GM12891 (cell line): ENCODE measurements around the gene DBR1.

Source experiments
- DNase-seq: peaks from one replicate; pipeline ENCODE4 v3.0.0; 2011; ENCODE audit warnings: low spot score; ENCODE audit not compliant: insufficient read length
- FAIRE-seq: peaks from 2 replicates; lab custom pipeline; 2011; peaks lifted over from hg19 to GRCh38; lab: Jason Lieb, UNC
- PAX5 ChIP-seq: IDR thresholded peaks from 2 replicates; pipeline ENCODE4 v1.6.1; 2011; ENCODE audit warnings: low read length, moderate library complexity, mild to moderate bottlenecking; ENCODE audit not compliant: insufficient read depth, severe bottlenecking
- POLR2A ChIP-seq: IDR thresholded peaks from 2 replicates; pipeline ENCODE4 v1.6.1; 2011; ENCODE audit warnings: low read depth, low read length, control low read depth
- POLR2AphosphoS5 ChIP-seq: IDR thresholded peaks from 2 replicates; pipeline ENCODE4 v1.6.1; 2011; ENCODE audit warnings: low read depth, low read length, control low read depth
- POU2F2 ChIP-seq: IDR thresholded peaks from 2 replicates; pipeline ENCODE4 v1.6.1; 2011; ENCODE audit warnings: low read depth, mild to moderate bottlenecking, control low read depth, low read length, moderate library complexity
- SPI1 ChIP-seq: IDR thresholded peaks from 2 replicates; pipeline ENCODE4 v1.6.1; 2011; ENCODE audit warnings: low read depth, low read length, control low read depth
- TAF1 ChIP-seq: IDR thresholded peaks from 2 replicates; pipeline ENCODE4 v1.6.1; 2011; ENCODE audit warnings: low read depth, low read length, control low read depth

Gene DBR1

DNA sequence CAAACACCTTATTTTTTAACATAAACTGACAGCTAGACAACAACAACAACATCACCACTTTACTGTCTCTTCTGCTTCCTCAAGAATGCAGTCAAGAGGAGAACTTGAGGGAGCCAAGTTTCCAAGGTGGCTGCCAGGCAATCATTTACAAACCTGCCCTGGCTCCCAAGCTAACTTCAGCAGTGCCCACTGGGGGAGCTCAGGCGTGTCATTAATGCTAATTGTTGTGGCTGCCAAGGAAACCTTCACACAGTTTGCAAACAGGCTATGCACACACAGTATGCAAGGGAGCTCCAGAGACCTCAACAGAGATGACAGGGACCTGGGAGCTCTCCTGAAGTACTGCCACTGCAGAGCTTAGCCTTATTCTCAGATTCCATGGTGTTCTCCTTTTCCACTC, 61.4 kb downstream of the DBR1 start:
- FAIRE-seq (no peak), DNase-seq (no peak)
- TF ChIP-seq POU2F2: no peak
- TF ChIP-seq SPI1: no peak
- no peak for TF ChIP-seq POLR2A
- TF ChIP-seq POLR2AphosphoS5: no peak
- no peak for TF ChIP-seq TAF1
- TF ChIP-seq PAX5: no peak

DNA sequence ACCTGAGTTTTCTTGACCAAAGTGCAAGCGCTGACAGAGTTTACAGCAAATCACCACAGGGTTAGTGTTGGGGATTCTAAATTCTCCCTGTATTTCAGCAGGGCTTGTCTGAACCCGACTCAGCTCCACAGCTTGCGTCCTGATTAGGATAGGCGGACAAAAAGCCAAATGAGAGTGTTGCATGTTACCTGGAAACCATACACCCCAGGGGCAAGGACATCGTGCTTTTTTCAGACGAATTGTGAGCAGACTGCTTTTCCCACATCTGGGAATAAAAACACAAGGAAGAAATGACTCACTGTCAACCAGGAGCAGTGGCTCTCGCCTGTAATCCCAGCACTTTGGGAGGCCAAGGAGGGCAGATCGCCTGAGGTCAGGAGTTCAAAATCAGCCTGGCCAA, 62.4 kb downstream of the DBR1 start:
- no peak for DNase-seq
- FAIRE-seq: no peak
- TF ChIP-seq POLR2AphosphoS5 (no peak), POLR2A (no peak), TAF1 (no peak), PAX5 (no peak), SPI1 (no peak), POU2F2 (no peak)
